ENCODE measurements around the gene HPCAL1.
A peak's percentile ranks its signal among the peaks of the same experiment; 100 is the strongest.

The HPCAL1 gene

GRCh38 chr2:10434886-10435819 is 132.4 kb downstream of the HPCAL1 start:
- no peak overlapping the region for H2AFZ ChIP-seq (ENCODE audit: low read length)
- no peaks in the 10 kb centered on the region for H3K9me3 ChIP-seq (ENCODE audit: insufficient read depth, low read depth, low read length)
- no peaks in the 10 kb centered on the region for H3K79me2 ChIP-seq (ENCODE audit: insufficient read depth, low read length)
- H3K36me3 ChIP-seq (ENCODE audit: insufficient read depth, low read length), result peaks cover 15% of the 10 kb centered on the region; the same call in 1 of the 2 replicates
- no peak overlapping the region for H3K4me3 ChIP-seq (ENCODE audit: low read length, poor library complexity, severe bottlenecking)
- no peak overlapping the region for H3K9ac ChIP-seq (ENCODE audit: low read depth, low read length, poor library complexity, severe bottlenecking)
- 0 out of 2 replicates have a peak, but pooled peaks cover 4% of the 10 kb centered on the region for H3F3A ChIP-seq (ENCODE audit: low read depth)
- no peaks in the 10 kb centered on the region for H3K4me1 ChIP-seq (ENCODE audit: insufficient read depth, low read length, poor library complexity, severe bottlenecking)
- TF ChIP-seq CTCF (conservative IDR thresholded peaks at IDR 0.05; ENCODE audit: low read length) (peak; percentile 87), EZH2phosphoT487 (IDR thresholded peaks at IDR 0.05; ENCODE audit: borderline replicate concordance) (no peak)
- H3K9me2 ChIP-seq (replicated peaks; ENCODE audit: low read depth, low read length), result no peaks in the 10 kb centered on the region
- no peak overlapping the region for H3K4me2 ChIP-seq (ENCODE audit: low read depth, low read length, poor library complexity, severe bottlenecking)
- H3K27me3 ChIP-seq (ENCODE audit: insufficient read depth, low read length, poor library complexity, severe bottlenecking), result no peaks in the 10 kb centered on the region
- peaks cover 4% of the 10 kb centered on the region for H4K20me1 ChIP-seq (ENCODE audit: insufficient read depth, low read length, poor library complexity, severe bottlenecking)

- H3K9ac ChIP-seq (ENCODE audit: low read depth, low read length, poor library complexity, severe bottlenecking), result no peak overlapping the region
Observed at GRCh38 chr2:10435820-10436204, 133.1 kb downstream of the HPCAL1 start.

GRCh38 chr2:10436583-10437110 is 133.9 kb downstream of the HPCAL1 start:
- H3K9ac ChIP-seq (ENCODE audit: low read depth, low read length, poor library complexity, severe bottlenecking), result no peak overlapping the region
- H4K20me1 ChIP-seq (ENCODE audit: insufficient read depth, low read length, poor library complexity, severe bottlenecking), result peaks cover 6% of the 10 kb centered on the region
- TF ChIP-seq EZH2phosphoT487 (IDR thresholded peaks at IDR 0.05; ENCODE audit: borderline replicate concordance) (no peak), CTCF (conservative IDR thresholded peaks at IDR 0.05; ENCODE audit: low read length) (no peak)
- H3K9me3 ChIP-seq (ENCODE audit: insufficient read depth, low read depth, low read length), result no peaks in the 10 kb centered on the region
- peaks cover 30% of the 10 kb centered on the region; the same call in 1 of the 2 replicates for H3K36me3 ChIP-seq (ENCODE audit: insufficient read depth, low read length)
- no peaks in the 10 kb centered on the region for H3K79me2 ChIP-seq (ENCODE audit: insufficient read depth, low read length)
- H2AFZ ChIP-seq (ENCODE audit: low read length), result no peak overlapping the region
- no peaks in the 10 kb centered on the region for H3K4me1 ChIP-seq (ENCODE audit: insufficient read depth, low read length, poor library complexity, severe bottlenecking)
- H3K4me2 ChIP-seq (ENCODE audit: low read depth, low read length, poor library complexity, severe bottlenecking), result no peak overlapping the region
- no peaks in the 10 kb centered on the region for H3K27me3 ChIP-seq (ENCODE audit: insufficient read depth, low read length, poor library complexity, severe bottlenecking)
- no peaks in the 10 kb centered on the region for H3K9me2 ChIP-seq (replicated peaks; ENCODE audit: low read depth, low read length)
- H3K4me3 ChIP-seq (ENCODE audit: low read length, poor library complexity, severe bottlenecking), result no peak overlapping the region
- 0 out of 2 replicates have a peak, but pooled peaks cover 4% of the 10 kb centered on the region for H3F3A ChIP-seq (ENCODE audit: low read depth)

More at GRCh38 chr2:10435820-10436204, 133.1 kb downstream of the HPCAL1 start:
- Histone ChIP-seq H3K36me3 (ENCODE audit: insufficient read depth, low read length) (peaks cover 21% of the 10 kb centered on the region; the same call in 1 of the 2 replicates), H3K9me2 (replicated peaks; ENCODE audit: low read depth, low read length) (no peaks in the 10 kb centered on the region), H3K4me3 (ENCODE audit: low read length, poor library complexity, severe bottlenecking) (no peak overlapping the region), H3K27me3 (ENCODE audit: insufficient read depth, low read length, poor library complexity, severe bottlenecking) (no peaks in the 10 kb centered on the region), H3K4me1 (ENCODE audit: insufficient read depth, low read length, poor library complexity, severe bottlenecking) (no peaks in the 10 kb centered on the region), H3F3A (ENCODE audit: low read depth) (0 out of 2 replicates have a peak, but pooled peaks cover 4% of the 10 kb centered on the region), H3K9me3 (ENCODE audit: insufficient read depth, low read depth, low read length) (no peaks in the 10 kb centered on the region), H3K4me2 (ENCODE audit: low read depth, low read length, poor library complexity, severe bottlenecking) (no peak overlapping the region), H2AFZ (ENCODE audit: low read length) (no peak overlapping the region), H4K20me1 (ENCODE audit: insufficient read depth, low read length, poor library complexity, severe bottlenecking) (peaks cover 6% of the 10 kb centered on the region), H3K79me2 (ENCODE audit: insufficient read depth, low read length) (no peaks in the 10 kb centered on the region)
- TF ChIP-seq EZH2phosphoT487 (IDR thresholded peaks at IDR 0.05; ENCODE audit: borderline replicate concordance) (no peak), CTCF (conservative IDR thresholded peaks at IDR 0.05; ENCODE audit: low read length) (no peak)

Measured in Loucy (cell line).